Lower leg skin (tissue), 3 donors: ENCODE results near the gene RNASE12.

ENCODE experiments used
- POLR2A ChIP-seq, 2 donors: fragments of 450-650 bp; IDR thresholded peaks; one replicate each; pipeline ENCODE4 v1.6.1; 2016 to 2017; ENCODE audit warnings: antibody characterized with exemption in 2 of 2, mild to moderate bottlenecking in 1 of 2, moderate library complexity in 1 of 2
- TF ChIP-seq, protein P1 (sequence below), 3 donors: fragments of 450-650 bp; IDR thresholded peaks; one replicate each; pipeline ENCODE4 v1.5.1; 2016; ENCODE audit warnings: antibody characterized with exemption in 3 of 3, mild to moderate bottlenecking in 3 of 3, moderate library complexity in 2 of 3

DNA sequence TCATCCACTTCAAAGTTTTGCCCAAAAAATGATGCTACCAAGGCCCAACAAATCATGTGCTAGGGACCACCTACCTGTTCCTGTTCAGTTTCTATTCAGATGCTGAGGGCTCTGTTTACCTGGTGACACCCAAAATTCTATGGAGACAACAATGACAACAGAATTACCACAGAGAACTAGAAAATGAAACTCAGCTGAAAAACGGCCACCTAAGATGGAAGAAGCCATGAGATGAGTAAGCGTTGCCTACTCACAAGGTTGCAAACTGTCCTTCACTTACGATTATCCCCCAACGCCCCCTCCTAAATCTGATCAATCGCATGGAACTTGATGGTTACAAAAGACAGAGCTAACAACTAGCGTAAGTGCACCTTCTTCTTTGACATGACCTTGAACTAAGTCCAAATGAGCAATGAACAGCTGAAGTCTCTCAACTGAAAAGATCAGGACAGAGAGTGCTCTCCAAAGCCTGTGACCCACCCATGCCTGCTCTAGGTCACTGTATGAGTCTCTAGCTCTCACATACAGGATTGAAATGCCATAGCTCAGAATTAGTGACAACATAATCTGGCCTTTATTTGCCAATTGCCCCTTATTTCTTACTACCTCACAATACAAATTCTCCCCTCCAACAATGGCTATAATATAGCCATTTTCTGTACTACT, 3.6 kb downstream of the RNASE12 start, which contains the start of gene RNASE11:
- no peak for TF ChIP-seq POLR2A (IDR thresholded peaks at IDR 0.05)
- TF ChIP-seq, protein P1, sequence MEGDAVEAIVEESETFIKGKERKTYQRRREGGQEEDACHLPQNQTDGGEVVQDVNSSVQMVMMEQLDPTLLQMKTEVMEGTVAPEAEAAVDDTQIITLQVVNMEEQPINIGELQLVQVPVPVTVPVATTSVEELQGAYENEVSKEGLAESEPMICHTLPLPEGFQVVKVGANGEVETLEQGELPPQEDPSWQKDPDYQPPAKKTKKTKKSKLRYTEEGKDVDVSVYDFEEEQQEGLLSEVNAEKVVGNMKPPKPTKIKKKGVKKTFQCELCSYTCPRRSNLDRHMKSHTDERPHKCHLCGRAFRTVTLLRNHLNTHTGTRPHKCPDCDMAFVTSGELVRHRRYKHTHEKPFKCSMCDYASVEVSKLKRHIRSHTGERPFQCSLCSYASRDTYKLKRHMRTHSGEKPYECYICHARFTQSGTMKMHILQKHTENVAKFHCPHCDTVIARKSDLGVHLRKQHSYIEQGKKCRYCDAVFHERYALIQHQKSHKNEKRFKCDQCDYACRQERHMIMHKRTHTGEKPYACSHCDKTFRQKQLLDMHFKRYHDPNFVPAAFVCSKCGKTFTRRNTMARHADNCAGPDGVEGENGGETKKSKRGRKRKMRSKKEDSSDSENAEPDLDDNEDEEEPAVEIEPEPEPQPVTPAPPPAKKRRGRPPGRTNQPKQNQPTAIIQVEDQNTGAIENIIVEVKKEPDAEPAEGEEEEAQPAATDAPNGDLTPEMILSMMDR (IDR thresholded peaks at IDR 0.05) = no peak
